ENCODE measurements around the gene GCGR.

The GCGR gene

DNA sequence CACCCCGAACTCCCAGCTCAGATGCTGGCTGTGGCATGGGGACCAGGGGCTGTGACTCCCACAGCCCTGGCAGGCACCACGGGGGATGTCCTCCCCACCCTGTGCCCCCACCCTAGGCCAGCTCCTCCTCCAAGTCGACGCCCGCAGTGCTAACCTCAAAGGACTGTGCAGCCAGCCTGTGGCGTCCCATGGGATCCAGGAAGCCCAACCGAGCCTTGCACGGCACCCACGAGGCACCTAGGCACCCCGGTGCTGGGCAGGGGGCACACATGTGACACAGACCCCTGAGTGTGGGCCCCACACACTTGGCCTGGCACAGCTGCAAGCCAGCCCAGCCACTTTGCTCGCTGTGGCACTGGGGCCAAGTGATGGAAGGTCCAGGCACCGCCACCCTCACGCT is 3.9 kb downstream of the GCGR start:
- TF ChIP-seq, protein P1, sequence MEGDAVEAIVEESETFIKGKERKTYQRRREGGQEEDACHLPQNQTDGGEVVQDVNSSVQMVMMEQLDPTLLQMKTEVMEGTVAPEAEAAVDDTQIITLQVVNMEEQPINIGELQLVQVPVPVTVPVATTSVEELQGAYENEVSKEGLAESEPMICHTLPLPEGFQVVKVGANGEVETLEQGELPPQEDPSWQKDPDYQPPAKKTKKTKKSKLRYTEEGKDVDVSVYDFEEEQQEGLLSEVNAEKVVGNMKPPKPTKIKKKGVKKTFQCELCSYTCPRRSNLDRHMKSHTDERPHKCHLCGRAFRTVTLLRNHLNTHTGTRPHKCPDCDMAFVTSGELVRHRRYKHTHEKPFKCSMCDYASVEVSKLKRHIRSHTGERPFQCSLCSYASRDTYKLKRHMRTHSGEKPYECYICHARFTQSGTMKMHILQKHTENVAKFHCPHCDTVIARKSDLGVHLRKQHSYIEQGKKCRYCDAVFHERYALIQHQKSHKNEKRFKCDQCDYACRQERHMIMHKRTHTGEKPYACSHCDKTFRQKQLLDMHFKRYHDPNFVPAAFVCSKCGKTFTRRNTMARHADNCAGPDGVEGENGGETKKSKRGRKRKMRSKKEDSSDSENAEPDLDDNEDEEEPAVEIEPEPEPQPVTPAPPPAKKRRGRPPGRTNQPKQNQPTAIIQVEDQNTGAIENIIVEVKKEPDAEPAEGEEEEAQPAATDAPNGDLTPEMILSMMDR (IDR thresholded peaks at IDR 0.05; ENCODE audit: low read depth, low read length, missing control alignments), result no peak
- in situ Hi-C loops (cut with HindIII; ENCODE audit: low sequenced_read_pairs), result no loop called here
- no peak for DNase-seq (ENCODE audit: low read depth)

DNA sequence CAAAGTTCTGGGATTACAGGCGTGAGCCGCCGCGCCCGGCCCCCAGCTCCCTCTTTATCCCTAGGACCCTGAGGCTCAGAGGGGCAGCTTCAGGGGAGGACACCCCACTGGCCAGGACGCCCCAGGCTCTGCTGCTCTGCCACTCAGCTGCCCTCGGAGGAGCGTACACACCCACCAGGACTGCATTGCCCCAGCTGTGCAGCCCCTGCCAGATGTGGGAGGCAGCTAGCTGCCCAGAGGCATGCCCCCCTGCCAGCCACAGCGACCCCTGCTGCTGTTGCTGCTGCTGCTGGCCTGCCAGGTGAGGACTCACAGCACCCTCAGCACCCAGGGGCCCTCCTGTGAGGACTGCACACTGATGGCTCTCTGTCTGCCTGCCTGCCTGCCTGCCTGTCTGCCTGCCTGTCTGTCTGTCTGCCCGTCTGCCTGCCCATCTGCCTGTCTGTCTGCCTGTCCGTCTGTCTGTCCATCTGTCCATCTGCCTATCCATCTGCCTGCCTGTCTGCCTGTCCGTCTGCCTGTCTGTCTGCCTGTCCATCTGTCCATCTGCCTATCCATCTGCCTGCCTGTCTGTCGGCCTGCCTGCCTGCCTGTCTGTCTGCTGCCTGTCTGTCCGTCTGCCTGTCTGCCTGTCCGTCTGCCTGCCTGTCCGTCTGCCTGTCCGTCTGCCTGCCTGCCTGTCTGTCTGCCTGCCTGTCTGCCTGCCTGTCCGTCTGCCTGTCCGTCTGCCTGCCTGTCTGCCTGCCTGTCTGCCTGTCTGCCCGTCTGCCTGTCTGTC is 5.0 kb downstream of the GCGR start:
- no peak overlapping the region for H3K4me3 ChIP-seq (ENCODE audit: low read depth, low read length)
- in situ Hi-C loops (cut with HindIII; ENCODE audit: low sequenced_read_pairs), result no loop called here
- DNase-seq (ENCODE audit: low read depth), result no peak
- TF ChIP-seq, protein P1 (IDR thresholded peaks at IDR 0.05; ENCODE audit: low read depth, low read length, missing control alignments), result no peak

More for the DNA sequence above, 3.9 kb downstream of the GCGR start:
- no peak overlapping the region for H3K4me3 ChIP-seq (ENCODE audit: low read depth, low read length)

DNA sequence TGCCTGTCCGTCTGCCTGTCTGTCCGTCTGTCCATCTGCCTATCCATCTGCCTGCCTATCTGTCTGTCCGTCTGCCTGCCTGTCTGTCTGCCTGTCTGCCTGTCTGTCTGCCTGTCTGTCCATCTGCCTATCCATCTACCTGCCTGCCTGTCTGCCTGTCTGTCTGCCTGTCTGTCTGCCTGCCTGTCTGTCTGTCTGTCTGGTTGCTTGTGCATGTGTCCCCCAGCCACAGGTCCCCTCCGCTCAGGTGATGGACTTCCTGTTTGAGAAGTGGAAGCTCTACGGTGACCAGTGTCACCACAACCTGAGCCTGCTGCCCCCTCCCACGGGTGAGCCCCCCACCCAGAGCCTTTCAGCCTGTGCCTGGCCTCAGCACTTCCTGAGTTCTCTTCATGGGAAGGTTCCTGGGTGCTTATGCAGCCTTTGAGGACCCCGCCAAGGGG is 5.6 kb downstream of the GCGR start:
- TF ChIP-seq, protein P1 (IDR thresholded peaks at IDR 0.05; ENCODE audit: low read depth, low read length, missing control alignments), result no peak
- no peak overlapping the region for H3K4me3 ChIP-seq (ENCODE audit: low read depth, low read length)
- in situ Hi-C loops (cut with HindIII; ENCODE audit: low sequenced_read_pairs), result no loop called here
- DNase-seq (ENCODE audit: low read depth), result no peak

DNA sequence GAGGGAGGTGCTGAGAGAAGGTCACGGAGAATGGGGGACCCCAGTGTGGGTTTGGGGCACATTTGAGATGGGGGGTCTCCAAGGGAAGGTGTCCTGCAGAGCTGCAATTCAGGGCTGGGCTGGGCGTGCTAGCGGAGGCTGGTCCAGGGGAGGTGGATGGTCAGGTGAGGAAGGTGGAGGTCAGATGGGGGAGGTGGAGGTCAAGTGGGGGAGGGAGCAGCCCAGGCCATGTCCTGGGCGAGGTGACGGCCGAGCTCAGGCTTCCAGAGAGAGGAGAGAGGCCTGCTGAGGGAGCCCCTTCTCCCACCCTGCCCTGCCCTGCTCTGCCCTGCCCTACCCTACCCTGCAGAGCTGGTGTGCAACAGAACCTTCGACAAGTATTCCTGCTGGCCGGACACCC is 6.5 kb downstream of the GCGR start:
- DNase-seq (ENCODE audit: low read depth), result no peak

DNA sequence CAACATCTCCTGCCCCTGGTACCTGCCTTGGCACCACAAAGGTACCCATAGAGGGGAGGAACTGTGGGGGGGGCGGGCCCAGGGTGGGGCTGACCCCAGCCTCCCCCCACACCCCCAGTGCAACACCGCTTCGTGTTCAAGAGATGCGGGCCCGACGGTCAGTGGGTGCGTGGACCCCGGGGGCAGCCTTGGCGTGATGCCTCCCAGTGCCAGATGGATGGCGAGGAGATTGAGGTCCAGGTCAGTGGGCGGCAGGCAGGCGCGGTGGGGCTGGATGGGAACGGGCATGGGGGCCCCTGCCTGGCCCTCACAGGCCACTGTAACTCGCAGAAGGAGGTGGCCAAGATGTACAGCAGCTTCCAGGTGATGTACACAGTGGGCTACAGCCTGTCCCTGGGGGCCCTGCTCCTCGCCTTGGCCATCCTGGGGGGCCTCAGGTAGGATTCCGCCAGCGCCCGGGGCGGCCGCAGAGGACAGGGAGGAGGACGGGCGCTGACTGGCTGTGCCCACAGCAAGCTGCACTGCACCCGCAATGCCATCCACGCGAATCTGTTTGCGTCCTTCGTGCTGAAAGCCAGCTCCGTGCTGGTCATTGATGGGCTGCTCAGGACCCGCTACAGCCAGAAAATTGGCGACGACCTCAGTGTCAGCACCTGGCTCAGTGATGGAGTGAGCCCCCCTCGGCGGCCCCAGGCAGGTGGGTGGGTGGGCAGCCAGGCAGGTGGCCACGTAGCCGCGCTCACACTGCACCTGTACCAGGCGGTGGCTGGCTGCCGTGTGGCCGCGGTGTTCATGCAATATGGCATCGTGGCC is 7.1 kb downstream of the GCGR start:
- TF ChIP-seq, protein P1 (IDR thresholded peaks at IDR 0.05; ENCODE audit: low read depth, low read length, missing control alignments), result no peak
- no peak overlapping the region for H3K4me3 ChIP-seq (ENCODE audit: low read depth, low read length)
- in situ Hi-C loops (cut with HindIII; ENCODE audit: low sequenced_read_pairs), result no loop called here
- no peak for DNase-seq (ENCODE audit: low read depth)

More for the DNA sequence above, 6.5 kb downstream of the GCGR start:
- in situ Hi-C loops (cut with HindIII; ENCODE audit: low sequenced_read_pairs), result no loop called here
- H3K4me3 ChIP-seq (ENCODE audit: low read depth, low read length), result no peak overlapping the region
- TF ChIP-seq, protein P1 (IDR thresholded peaks at IDR 0.05; ENCODE audit: low read depth, low read length, missing control alignments), result no peak

DNA sequence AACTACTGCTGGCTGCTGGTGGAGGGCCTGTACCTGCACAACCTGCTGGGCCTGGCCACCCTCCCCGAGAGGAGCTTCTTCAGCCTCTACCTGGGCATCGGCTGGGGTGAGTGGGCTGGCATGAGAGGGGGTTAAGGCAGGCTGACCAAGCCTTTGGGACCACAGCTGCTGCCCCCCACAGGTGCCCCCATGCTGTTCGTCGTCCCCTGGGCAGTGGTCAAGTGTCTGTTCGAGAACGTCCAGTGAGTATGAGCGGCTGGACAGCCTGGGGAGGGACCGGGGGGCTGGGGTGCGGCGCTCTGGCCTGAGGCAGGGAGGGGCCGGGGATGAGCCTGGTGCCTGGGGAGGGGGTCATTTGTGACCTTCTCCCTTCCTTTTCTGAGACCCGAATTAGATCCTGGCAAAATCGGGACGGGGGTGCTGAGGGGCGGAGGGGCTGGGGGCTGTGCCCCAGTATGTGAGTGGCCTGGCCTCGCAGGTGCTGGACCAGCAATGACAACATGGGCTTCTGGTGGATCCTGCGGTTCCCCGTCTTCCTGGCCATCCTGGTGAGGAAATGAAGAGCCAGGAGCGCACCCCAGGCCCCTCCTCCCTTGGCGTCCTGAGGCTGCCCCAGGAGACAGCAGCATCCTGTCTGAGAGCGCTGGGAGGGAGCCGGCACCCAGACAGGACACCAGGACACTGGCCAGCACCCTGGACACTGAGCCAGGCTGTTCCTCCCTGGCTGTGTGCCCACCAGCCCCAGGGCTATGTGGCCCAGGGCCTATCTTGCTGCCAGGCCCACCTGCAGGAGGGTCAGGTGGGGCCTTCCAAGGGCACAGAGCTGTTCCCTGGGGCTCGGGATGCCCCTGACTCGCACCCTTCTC is 8.0 kb downstream of the GCGR start:
- in situ Hi-C loops (cut with HindIII; ENCODE audit: low sequenced_read_pairs), result no loop called here
- H3K4me3 ChIP-seq (ENCODE audit: low read depth, low read length), result no peak overlapping the region
- no peak for DNase-seq (ENCODE audit: low read depth)
- TF ChIP-seq, protein P1 (IDR thresholded peaks at IDR 0.05; ENCODE audit: low read depth, low read length, missing control alignments), result no peak
